OCI-LY1 (cell line): ENCODE measurements around the gene S100A8.

ENCODE experiments used
- CTCF ChIP-seq: fragments of 200-600 bp; sonication (generic), shearing (Covaris generic); IDR thresholded peaks from 2 replicates; pipeline ENCODE4 v1.5.1; 2017; ENCODE audit warnings: mild to moderate bottlenecking, antibody characterized with exemption, low read length, moderate library complexity, mixed read lengths
- EZH2 ChIP-seq: fragments of 200-600 bp; sonication (generic), shearing (Covaris generic); IDR thresholded peaks from 2 replicates; pipeline ENCODE4 v1.8.0; 2017; ENCODE audit warnings: borderline replicate concordance, mixed run types, mild to moderate bottlenecking, antibody characterized with exemption, low read length, moderate library complexity, mixed read lengths

GRCh38 chr1:153359241-153359640 is 31.6 kb downstream of the S100A8 start:
- TF ChIP-seq CTCF (no peak), EZH2 (no peak)
